CD4-positive, alpha-beta T cell treated with Interleukin-21 for 1 hour (primary cell): Measurements from ENCODE around the gene SAC3D1.

ENCODE experiments used
- DNase-seq: peaks from one replicate; pipeline ENCODE4 v3.0.0-alpha.2; 2020

The SAC3D1 gene

DNA sequence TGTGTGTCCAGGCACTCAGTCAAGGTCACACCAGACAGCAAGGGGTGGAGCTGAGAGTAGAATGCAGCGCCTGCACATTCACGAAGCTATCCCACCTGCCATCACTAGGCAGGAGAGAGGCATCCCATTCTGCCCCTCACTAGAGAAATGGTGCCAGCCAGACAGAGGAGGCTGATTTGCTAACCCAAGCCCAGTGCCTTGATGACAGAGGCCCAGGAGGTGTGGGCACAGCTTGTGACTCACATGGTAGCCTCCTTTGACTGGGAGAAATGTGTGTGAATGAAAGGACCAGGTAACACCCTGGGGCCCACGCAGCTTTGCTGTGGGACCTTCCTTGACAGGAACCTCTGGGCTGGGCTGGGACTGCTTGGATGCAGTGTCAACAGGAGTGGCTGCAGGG, 22.5 kb downstream of the SAC3D1 start:
- no peak for DNase-seq

DNA sequence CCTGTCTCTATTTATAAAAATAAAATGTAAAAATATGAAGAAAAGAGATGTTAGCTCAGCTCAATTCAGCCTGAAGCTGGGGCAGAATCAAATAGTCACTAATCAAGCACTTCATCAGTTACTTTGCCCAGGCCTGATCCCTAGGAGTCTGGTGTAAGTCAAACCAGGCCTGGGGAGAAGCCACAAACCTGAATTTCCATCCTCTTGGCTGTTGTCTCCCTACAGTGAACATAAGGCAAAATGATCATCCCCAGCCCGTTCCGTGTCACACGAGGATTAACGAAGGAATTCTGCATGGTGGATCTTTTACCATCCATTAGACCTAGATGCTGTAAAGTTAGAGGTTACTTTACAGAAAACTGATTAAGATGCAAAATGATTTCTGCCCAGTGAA, 23.8 kb downstream of the SAC3D1 start:
- DNase-seq, result no peak

DNA sequence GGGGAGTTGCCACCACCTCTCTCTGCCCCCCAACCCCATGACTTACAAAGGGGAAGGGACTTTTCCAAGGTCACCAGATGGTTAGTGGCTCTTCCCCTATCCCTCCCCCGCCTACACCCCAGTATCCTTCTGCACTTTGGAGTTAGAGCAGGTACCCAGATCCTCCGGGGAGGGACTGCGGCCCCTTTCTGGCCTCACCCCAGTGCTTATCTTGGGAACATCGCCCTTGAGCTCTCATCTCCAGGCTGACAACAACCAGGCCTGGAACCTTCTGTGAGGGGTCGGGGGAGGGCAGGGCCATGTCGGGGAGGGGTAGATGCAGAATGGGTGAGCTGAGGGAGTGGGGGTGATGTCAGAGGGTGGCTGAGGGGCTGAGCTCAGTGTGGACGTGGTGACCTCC, 24.8 kb downstream of the SAC3D1 start:
- DNase-seq, result no peak

DNA sequence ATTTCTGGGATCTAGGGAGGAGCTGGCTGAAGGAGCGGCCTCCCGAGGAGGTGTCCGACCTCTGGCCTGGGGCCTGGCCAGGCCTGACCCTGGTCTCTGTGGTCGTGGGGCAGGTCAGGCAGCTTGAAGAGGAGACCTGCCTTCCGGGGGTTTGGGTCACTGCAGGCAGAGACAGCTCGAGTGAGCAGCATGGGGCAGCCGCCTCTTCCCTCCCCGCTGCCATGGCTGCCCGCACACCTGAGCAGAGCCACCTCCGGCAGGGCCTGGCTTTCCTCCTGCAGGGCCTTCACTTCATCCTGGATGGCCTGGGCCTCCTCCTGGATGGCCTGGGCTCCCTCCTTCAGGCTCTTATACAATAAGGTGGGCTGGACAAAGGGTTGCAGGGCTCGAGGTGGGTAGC, 25.3 kb downstream of the SAC3D1 start:
- DNase-seq, result no peak

DNA sequence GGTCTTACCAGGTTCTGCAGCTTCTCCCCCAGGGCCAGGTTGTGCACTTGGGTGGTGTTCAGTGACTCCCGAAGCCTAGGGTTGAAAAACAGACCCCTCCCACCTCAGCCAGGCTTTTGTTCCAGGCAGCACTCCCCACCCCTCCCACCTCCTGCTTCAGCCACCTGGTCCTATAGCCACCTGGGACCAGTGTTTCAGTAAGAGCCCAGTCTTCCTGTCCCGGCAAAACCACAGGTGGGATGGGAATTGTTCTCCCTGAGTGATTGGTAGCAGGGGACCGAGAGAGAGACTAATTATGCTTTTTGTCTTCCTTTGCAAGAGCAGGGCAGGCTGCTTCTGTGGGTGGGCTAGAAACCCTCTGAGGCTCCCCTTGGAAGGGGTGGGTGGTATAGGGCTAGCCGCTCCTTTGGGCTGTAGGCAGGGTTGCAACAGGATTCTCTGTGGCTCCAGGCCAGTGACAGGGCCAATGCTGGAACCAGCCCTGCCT, 25.8 kb downstream of the SAC3D1 start:
- no peak for DNase-seq

DNA sequence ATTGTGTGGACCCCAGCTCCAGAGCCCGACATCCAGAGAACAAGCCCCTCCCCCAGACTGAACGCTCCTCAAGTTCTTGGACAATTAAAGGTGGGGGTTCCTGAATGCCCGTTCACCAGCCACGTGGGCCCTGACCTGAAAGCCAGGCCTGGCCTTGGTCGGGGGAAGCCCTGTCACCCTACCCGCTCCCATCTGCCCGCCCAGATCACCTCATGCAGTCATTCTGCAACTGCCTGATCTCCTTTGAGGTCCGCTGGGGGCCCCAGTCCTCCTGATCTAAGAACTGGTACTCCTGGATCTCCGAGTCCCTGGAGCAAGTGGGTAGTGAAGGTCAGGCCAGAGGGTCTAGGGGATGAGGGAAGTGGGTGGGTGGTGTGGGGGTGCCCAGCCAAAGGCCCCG, 26.4 kb downstream of the SAC3D1 start:
- no peak for DNase-seq

DNA sequence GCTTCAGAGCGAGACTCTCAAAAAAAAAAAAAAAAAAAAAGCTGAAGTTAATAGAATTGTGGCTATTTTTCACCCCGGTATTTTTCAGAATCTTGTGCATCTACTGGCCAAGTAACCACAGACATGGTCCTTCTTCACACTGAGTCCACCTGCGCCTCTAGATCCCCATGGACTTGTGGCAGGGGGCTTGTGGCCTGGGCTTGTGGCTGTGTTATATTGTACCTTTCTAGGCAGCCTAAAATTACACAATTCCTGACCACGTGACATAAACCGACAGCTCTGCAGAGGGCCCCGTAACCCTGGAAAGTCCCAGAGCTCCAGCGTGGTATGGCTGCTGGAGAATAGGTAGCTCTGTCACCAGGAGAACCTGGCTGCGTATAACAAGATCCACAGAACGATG, 28.2 kb downstream of the SAC3D1 start:
- DNase-seq, result no peak

DNA sequence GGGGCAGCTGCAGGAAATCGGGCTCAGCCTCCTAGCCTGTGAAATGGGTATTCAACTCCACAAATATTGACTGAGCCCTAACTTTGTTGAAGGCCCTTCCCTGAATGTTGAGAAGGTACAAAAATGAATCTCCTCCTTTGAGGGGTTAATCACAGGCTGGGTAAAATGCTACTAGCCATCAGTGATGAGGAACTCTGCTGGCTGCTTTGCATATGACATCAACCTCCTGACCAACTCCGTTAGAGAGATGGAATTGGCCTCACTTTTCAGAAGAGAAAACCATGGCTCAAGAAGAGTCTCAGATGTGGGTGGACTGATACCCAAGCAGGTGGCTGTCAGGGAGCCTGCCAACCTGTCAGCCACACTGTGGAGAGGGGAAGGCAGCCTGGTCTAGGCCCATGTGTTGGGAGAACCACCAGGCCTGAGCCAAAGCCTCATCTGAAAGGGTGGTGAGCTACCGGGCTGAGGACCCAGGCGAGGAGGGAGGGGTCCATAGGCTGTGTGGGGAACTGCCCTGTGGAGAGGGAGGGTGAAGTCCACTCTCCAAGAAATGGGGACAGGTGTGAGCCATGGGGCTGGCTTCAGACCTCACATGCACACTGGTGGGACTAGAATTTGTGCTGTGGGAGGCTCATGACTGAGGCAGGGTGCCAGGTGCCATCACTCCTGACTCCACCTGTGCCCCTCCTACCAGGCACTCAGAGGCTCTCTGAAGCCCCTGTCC, 31.1 kb downstream of the SAC3D1 start:
- no peak for DNase-seq

DNA sequence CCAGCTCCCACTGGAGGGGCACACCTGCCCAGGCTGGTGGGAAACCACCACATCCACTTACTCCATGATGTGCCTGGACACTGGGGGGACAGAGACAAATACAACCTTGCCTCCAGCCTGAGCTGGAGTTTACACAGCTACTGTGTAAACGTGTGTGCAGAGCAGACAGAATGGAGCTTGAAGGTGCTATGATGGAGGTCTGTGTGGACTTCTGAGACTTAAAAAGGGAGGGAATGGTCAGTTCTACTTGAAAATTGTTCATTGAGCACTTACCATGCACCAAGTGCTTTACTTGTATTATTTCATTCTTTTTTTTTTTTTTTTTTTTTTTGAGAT, 31.6 kb downstream of the SAC3D1 start:
- no peak for DNase-seq

DNA sequence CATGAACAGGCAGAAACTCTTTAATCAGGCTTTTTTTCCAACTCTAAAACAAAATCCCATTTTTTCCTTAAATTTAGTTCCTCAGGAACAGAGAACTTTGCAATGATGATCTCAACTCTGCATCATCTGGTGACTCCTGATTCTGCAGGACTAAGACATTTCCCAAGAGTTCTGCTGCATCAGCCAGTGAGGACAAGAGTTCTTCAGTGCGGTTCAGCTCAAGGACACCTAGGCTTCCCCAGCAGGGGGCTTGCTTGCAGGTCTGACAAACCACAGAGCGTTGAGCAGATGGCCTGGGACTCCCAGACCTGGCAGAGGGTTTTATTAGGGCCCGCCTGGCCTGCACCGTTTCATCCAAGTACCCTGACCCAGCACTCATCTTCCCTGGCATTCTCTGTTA, 36.4 kb downstream of the SAC3D1 start:
- DNase-seq, result no peak

DNA sequence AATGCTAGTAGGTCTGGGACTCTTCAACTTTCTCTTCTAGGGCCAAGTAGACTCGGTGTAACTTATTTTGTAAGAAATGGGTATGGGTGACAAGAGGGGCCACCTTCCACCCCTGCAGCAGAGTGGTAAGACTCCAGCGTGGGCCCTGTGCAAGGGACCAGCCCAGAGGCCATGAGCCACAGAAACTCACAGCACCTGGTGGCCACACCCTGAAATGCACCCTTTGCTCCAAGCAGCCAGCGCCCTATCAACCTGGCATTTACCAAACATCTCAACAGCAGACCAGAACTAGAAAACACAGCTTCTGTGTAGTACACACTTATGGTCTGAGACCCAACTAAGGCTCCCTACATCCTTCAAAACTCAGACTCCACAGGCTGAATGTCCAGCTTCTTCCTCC, 37.1 kb downstream of the SAC3D1 start:
- DNase-seq, result peak; percentile 83

DNA sequence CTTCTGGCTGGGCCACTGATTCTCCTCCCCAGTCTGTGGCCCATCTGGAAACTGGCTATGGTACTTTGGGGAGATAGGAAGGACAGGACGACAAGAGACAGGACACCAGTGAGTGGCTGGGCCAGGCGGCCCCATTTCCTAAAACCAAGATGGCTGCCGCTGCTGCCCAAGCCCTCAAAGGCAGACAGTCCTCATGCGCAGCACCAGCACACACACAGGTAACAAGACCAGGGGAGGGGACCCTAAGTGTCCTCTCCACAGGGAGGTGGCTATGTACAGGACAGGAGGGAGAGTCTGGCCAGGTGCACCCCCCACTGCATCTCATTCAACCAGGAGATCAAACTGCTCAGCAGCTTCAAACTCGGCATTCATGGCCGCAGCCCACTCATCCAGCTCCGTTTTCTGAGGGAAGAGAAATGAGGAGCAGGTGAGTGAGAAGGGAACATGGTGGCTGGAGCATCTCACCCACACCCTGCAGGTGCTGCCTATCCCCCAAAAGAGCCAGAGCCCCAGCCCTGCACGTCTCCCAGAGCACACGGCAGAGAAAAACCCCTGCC, 37.9 kb downstream of the SAC3D1 start:
- no peak for DNase-seq

DNA sequence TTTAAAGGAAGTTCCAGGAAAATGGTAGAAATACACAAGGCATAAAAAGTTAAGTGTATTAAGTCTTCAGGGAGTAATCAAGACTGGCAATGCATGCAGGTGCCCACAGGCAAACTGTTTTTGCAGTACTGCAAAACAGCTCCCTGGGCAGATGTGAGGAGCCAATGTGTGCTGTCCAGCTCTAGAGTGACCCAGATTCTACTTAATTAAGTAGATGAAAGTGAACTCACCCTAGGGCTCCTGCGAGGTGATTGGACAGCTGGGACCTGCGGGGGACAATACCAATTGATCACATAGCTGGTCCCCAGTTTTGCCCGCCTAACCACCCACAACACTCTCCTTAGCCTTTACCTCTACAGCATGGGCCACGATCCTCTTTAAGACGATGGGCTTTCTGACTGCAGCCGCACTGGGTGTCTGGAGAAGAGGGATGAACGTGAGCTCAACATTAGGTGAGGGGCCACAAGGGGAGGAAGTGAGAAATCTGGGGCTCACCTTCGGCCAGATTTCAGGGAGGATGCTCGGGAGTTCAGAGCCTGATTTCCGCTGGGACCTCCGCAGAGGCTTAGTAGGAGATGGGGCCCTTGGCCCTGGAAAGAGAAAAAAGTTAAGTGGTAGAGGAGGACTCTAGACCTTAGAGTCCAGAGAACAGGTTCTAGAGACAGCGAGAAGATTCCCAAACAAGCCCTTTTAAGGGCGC, 42.3 kb downstream of the SAC3D1 start:
- no peak for DNase-seq

DNA sequence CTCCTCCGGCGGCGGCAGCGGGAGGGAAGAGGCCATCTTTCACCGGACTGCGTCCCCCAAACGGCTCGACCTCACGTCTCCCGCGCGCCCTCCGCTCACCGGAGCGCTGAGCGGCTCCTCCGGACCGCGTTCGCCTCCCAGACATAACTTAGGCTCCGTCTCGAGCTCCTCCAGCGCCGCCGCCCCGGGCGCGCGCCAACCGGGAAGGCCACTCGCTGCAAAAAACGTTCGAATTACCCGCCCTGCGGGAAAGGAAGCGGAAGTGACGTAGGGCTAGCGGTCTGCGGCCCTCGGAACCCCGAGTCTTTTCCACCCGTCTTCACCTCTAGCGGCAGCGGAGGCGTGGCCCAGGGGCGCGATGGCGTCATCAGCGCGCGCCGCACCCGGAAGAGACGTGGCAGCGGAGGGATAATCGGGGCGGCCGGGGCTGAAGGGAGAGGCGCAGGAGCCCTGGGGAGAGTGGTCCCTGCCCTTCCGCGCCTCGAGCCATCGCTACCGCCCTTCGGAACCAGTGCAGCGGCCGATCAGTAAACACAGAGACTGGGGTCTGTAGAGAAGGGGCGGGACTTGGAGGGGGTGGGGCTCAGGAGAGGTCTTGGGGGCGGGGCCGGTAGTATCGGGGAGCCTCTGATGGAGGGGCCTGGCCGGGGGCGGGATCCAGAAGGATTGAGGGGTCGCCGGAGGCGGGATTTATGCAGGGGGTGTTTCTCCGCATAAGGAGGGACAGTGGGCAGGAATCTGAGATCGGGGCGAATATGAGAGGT, 43.0 kb downstream of the SAC3D1 start, which contains the start of the genes CDCA5 and ZFPL1:
Gene CDCA5, minus strand, starts transcription at position 207 of the 764 bp plus-strand sequence. Its CDS starts 62 bp downstream, at position 145.
Gene ZFPL1, plus strand, starts transcription at position 389 of the 764 bp plus-strand sequence. CDS start 477 bp downstream, outside the sequence.
- peak; percentile 96 for DNase-seq

DNA sequence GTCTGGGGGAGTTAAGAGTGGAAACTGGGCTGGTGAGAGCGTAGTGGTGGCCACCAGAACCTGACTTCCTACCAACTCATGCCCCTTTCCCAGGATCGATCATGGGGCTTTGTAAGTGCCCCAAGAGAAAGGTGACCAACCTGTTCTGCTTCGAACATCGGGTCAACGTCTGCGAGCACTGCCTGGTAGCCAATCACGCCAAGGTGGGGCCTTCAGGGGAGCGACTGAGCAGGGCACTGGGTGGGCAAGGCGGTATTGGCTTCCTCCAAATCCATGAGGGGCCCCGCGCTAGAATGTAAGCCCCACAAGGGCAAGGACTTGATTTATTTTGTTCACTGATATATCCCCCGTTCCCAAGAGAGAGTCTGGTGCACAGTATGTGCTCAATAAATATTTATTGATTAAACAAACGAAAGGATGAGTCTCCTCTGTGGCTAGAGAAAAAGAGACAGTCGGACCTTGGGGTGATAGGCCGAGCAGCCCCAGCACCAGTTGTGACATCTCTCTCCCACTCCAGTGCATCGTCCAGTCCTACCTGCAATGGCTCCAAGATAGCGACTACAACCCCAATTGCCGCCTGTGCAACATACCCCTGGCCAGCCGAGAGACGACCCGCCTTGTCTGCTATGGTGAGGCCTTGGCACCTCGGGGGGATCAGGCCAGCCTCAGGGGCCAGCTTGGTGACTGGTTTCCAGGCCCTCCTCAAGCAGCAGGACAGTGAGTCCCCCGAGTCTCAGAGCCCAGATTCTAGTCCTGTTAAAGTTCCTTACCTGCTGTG, 43.8 kb downstream of the SAC3D1 start:
- no peak for DNase-seq

DNA sequence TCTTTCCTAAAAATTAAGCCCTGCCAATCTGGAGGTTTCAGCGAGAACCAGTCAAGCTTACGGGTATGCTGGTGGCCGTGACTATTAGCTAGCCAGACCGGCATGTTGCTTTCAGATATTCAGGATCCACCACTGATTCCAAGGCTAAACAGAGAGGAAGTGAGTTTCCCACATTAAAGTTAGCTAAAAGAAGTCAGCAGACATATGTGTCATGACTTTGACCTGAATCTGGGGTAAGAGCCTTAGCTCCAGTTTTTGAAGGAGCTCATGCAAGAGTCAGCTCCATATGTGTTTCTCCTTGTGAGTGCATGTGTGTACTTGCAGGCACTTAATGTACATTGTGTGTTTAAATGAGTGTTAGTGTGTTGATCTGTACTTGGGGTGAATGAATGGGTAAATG, 44.4 kb downstream of the SAC3D1 start:
- DNase-seq, result no peak

DNA sequence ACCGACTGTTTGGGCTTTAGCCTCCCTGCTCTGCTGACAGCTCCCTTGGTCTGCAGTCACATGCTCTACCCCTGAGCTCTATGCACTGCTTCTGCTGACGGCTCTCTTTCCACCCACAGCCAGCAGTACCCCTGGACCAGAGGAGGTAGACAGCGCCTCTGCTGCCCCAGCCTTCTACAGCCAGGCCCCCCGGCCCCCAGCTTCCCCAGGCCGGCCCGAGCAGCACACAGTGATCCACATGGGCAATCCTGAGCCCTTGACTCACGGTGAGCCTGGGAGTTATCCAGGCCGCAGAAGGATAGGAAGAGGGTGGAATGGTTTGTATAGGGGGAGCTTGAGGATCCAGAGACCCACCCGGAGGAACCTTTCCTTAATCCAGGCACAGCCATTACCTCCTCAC, 45.8 kb downstream of the SAC3D1 start:
- no peak for DNase-seq

DNA sequence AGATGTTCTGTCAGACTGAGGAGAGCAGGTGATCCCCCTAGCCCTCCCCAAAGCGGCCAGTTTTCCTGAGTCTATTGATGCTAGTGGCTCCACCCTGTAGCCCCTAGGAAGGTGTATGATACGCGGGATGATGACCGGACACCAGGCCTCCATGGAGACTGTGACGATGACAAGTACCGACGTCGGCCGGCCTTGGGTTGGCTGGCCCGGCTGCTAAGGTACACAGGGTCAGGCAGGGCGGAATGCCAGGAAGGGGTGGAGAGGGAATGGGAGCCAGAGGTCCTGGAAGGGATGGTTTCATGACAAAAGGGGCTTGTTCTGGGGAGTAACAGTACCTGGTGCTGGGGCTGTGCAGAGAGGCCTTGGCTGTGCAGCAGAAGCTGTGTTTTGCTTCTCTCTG, 46.2 kb downstream of the SAC3D1 start:
- DNase-seq, result no peak

DNA sequence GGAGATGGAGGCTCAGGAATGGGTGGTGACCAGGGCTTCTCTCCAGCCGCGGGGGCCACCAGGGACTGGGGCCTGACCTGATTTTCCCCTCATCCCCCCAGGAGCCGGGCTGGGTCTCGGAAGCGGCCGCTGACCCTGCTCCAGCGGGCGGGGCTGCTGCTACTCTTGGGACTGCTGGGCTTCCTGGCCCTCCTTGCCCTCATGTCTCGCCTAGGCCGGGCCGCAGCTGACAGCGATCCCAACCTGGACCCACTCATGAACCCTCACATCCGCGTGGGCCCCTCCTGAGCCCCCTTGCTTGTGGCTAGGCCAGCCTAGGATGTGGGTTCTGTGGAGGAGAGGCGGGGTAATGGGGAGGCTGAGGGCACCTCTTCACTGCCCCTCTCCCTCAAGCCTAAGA, 46.8 kb downstream of the SAC3D1 start:
- no peak for DNase-seq

DNA sequence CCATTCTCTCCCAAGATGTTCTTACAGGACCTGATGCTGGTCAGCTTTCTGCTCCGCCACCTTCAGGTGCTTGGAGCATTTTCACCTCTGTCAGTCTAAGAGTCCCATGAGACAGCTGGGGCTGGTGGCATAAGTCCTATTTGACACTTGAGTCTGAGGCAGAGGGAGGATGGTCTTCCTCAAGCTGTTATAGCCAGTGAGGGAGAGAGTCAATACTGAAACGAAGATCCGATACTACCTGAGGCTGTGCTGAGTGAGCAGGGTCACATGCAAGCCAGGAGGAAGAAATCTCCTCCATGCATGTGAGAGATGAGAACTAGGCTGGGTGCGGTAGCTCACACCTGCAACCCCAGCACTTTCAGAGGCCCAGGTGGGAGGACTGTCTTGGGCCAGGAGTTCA, 48.6 kb downstream of the SAC3D1 start:
- DNase-seq, result no peak

DNA sequence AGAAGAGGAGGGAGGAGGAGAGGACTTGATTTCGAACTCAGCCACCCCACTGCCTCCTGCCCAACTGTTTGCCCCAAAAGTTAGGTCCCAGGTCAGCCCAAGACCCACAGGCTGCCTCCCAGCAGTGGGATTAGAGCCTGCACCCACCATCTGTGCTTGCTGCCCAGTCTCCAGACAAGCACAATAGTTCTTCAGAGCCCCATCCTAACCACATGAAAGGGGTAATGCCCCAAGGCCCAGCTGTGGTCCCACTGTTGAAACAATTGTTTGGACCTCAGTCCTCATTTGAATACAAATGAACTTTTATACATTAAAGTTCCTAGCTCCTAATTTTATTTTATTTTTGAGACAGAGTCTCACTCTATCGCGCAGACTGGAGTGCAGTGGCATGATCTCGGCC, 49.6 kb downstream of the SAC3D1 start:
- DNase-seq, result no peak
